Stimulated activated CD8-positive, alpha-beta memory T cell treated with anti-CD3 and anti-CD28 coated beads, Interleukin-15, amount 100 ng/mL, for 48 hours (primary cell): ENCODE measurements around the gene ALDH3A2.

Source experiments
- DNase-seq, 2 donors: peaks; one replicate each; pipeline ENCODE4 v3.0.0-alpha.2; 2020; ENCODE audit warnings: low read depth in 2 of 2

The ALDH3A2 gene

GRCh38 chr17:19714542-19715411 lies 66.2 kb downstream of the ALDH3A2 start:
- no peak for DNase-seq

GRCh38 chr17:19716108-19717030 lies 67.8 kb downstream of the ALDH3A2 start, which contains the start of gene SLC47A2:
Gene SLC47A2, minus strand, starts transcription at chr17:19716584. Its CDS starts 29 bp downstream, at chr17:19716555.
- DNase-seq: no peak

GRCh38 chr17:19717031-19717360 lies 68.4 kb downstream of the ALDH3A2 start:
- DNase-seq: no peak

- DNase-seq: no peak
Observed at GRCh38 chr17:19717411-19717908, 68.9 kb downstream of the ALDH3A2 start.

GRCh38 chr17:19718041-19718612 lies 69.6 kb downstream of the ALDH3A2 start:
- no peak for DNase-seq

- DNase-seq: no peak
Observed at GRCh38 chr17:19718613-19719354, 70.2 kb downstream of the ALDH3A2 start.

GRCh38 chr17:19719355-19720209 lies 71.0 kb downstream of the ALDH3A2 start:
- DNase-seq: no peak

GRCh38 chr17:19720210-19720475 lies 71.6 kb downstream of the ALDH3A2 start:
- no peak for DNase-seq

GRCh38 chr17:19720631-19721426 lies 72.3 kb downstream of the ALDH3A2 start:
- no peak for DNase-seq

GRCh38 chr17:19723964-19724363 lies 75.4 kb downstream of the ALDH3A2 start:
- DNase-seq: no peak

GRCh38 chr17:19724501-19725420 lies 76.2 kb downstream of the ALDH3A2 start:
- peak; percentile 34 to 39 for DNase-seq

- no peak for DNase-seq
Observed at GRCh38 chr17:19725486-19725885, 76.9 kb downstream of the ALDH3A2 start.

- DNase-seq: no peak
Observed at GRCh38 chr17:19726631-19727376, 78.3 kb downstream of the ALDH3A2 start.
